GM19324 (cell line): ENCODE data around the gene CDK5RAP3.
"Not testable (repeated sequence)": the region's sequence is repeated elsewhere in the genome, so short reads cannot be mapped to it uniquely, and the experiment has no call there.

Source experiments
- ATAC-seq: cut with Tn5 transposase; IDR thresholded peaks from one replicate; pipeline ENCODE4 v1.9.1; 2021; ENCODE audit warnings: mild to moderate bottlenecking, moderate library complexity; ENCODE audit not compliant: unreplicated experiment, low FRiP score

CDK5RAP3 gene

DNA sequence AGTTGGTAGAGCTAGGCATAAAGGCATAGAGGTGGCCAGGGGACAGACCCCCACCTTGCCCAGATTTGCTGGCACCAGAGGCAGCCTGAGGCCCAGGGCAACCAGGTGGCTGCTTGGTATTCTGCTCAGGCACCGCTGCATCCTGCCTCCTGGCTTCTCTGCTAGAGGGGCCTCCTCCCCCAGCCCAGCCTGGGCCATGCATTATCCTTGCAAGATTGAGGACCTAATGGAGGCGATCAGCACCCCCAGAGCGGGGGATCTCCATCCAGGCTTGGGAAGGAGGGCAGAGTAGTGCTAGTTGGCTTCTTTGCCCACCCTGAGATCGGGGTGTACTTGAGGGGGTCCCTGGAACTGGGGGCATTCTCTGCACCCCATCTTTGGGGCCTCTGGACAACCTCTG is 23.8 kb downstream of the CDK5RAP3 start:
- ATAC-seq: no peak

DNA sequence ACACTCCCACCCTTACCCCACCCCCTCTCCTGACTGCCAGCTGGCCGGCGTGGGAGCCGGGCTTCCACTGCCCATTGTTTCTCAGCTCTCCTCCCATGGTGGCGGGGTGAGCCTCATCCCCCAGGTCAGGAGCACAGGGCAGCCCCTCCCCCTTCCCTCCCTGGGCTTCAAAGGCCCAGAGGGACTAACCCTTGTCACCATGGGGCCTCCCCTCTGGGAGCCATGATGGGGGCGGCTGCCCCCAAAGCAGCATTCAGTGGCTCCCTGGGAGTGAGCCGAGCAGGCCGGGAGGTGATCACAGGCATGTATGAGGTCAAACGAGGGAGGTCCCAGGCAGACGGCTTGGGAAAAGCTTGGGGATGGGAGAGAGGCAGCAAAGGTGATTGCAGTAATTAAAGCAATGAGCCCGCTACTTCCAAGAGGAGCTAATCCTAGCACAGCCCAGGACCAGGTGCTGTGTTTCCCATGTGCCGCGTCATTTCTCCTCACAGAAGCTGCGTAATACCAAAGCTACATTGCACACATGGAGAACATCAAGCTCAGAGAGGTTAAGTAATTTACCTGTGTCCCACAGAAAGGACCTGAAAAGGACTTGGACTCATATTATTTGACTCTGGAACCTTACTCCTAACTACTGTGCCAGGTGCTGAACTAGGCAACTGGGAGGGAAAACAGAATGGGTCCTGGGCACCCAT is 24.5 kb downstream of the CDK5RAP3 start:
- no peak for ATAC-seq

DNA sequence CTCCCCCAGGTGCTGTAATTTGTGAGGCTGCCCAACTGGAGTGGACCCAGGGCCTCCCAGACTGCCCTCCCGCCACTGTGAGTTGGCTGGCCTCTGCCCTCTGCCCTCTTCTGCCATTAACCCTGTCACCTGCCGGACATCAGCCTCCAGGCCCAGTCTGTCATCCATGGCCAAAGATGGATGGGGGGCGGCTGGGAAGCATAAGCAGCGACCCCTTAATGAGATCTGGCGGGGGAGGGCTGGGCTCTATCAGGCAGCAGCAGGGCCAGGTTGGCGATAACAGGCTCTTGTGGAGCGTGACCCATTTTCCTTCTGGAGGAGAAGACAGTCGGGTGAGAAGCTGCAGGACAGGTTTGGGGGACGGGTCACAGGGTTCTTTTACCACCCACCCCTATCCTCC is 25.3 kb downstream of the CDK5RAP3 start:
- no peak for ATAC-seq

DNA sequence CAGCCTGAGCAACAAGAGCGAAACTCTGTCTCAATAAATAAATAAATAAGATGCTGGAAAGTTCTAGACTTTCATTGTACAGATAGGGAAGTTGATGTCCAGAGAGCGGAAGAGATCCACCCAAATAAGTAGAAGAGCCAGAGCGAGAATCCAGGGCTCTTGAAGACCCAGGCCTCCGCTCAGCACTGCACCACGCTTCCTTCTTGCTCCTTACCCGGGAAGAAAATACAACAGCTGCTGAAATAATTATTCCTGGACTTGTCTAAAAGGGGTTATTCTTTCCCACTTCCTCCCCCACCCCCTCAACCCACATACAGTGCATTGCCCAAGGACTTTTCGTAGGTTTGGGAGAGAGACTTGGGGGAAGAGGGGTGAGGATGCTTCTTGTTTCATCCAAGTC is 26.7 kb downstream of the CDK5RAP3 start:
- no peak for ATAC-seq

DNA sequence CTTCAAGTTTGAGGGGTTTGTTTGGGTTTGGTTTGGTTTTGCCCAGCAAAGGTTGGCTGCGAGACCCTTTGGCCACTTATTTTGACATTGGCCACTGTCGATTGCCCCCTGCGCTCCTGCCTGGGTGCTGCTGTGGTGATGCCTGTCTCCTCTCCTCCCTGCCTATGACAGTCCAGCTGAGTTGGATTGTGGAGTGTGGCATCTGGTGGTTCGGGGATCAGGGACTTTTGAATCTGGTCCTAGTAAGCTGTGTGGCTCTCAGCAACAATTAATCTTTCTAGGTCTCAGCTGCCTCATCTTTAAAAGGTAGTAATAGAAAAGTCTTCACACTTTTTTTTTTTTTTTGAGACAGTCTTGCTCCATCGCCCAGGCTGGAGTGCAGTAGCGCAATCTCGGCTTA is 27.1 kb downstream of the CDK5RAP3 start:
- ATAC-seq: no peak

DNA sequence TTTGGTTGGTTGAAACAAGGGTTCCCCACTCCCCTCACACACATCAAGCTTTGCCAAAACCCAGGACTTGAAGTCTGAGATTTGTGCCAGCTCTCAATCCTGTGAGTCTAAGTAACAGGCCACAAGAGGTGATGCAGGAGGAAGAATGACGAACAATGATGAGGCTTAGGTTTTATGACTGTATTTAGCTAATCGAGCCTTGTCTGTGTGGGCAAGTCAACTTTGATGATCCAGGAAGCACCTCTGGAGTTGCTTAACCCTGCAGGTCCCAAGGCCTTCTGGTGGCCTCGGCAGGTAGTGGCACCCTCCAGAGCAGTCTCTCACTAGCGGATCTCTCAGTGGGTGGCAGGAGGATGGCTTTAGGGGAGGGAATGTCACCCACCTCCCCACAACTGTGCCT is 28.7 kb downstream of the CDK5RAP3 start:
- ATAC-seq: no peak

DNA sequence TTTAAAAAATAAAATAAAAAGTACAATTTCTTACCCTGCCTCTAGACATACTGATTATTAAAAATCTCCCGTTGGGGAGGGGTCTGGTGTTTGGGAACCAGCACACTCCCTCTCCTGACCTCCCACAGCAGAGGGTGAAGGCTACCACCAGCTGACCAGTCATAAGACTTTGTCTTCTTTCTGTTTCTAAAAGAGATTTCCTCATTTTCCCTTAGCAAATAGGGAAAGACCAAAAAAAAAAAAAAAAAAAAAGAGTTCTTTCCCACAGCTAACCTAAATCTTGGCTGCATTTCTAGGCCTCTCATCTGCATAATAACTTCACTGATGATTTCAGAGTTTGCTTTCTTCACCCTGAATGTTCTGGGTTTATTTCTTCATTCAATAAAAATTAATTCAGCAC is 30.3 kb downstream of the CDK5RAP3 start:
- ATAC-seq: no peak

DNA sequence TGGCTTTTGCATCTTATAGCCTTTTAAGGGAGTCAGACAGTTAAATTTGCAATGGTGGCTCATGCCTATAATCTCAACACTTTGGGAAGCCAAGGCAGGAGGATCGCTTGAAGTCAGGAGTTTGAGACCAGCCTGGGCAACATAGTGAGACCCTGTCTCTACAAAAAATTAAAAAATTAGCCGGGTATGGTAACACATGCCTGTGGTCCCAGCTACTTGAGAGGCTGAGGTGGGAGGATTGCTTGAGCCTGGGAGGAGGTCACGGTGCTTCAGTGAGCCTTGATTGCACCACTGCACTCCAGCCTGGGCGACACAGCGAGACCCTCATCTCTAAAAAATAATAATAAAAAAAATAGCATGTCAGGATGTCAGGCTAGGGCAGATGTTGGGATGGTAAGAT is 30.7 kb downstream of the CDK5RAP3 start:
- not testable (repeated sequence) for ATAC-seq

DNA sequence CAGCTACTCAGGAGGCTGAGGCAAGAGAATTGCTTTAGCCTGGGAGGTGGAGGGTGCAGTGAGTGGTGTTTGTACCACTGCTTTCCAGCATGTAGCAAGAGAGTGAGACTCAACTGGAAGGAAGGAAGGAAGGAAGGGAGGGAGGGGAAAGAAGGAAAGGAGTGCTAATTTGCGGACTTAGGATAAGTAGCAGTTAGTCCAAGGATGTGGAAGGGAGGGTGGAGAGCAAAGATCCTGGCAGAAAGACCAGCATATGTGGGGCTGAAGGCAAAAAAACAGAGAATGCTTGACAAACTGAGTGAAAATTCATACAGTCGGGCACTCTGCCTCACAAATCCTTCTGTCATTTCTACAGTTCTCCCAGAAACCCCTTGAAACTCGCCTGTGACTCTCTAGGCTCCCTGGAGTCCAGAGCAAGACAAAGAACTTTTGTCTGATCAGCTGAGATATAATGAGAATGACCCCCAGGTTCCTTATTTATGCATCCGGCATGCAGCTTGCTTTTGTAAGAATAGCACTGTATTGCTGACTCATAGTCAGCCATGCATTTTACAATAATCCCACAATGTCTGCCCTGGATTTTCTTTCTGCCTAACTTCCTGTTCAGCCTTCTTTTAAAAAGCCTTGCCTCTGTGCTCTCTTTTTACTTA is 31.5 kb downstream of the CDK5RAP3 start:
- no peak for ATAC-seq

DNA sequence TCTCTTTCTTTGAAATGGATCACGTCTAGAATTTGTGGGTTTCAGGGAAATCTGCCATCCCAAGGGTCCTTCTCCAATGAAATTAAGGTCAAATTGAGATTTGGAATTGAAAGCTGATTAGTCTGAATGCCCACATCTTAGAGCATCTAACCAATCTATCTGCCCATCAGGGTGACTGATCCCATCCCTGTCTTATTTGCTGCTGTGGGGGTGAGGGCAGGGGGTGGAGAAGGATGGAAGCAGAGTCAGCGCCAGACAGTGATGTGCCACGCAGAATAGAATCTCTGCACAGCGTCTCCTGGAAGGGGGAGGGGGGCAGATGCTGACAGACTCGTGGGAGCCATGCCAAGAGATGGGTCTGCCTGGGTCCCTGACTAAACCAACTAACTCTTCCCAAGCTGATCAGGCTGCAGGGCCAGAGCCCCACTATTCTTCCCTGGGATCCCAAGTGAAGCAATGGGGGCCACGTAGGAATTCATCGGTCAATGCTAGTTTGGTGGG is 32.1 kb downstream of the CDK5RAP3 start:
- no peak for ATAC-seq

DNA sequence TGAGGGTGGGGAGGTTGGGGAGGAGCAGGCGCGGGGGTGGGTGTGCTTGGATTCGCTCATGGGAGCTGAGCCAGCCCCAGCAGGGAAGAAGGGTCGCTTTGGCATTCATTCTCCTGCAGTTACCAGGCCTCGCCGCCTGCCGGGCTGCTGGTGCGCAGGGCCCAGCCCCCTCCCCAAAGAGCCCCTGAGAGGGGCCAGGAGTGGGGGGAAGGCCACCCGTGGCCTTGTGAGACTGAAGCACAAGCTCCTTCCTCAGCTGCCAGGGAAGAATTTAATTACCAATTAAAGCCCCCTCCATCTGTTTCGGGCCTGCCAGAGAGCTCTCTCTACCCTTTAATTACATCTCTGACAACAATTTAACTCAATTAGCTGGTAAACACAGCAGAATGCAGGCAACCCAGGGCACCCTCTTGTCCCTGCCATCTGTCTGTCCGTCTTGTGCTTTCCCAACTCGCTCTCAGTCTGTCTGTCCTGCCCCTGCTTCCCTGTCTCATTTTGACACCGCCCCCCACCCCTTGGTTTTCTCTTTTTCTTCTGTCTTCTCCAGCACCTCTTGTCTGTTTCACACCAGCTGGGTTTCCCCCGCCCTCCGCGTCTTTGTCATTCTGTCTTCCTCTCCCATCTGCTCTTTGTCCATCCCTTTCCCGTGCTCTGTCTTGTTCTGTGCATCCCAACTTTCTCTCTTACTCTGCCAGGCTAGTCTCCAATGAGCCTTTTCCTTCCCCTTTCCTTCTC is 32.7 kb downstream of the CDK5RAP3 start:
- no peak for ATAC-seq

DNA sequence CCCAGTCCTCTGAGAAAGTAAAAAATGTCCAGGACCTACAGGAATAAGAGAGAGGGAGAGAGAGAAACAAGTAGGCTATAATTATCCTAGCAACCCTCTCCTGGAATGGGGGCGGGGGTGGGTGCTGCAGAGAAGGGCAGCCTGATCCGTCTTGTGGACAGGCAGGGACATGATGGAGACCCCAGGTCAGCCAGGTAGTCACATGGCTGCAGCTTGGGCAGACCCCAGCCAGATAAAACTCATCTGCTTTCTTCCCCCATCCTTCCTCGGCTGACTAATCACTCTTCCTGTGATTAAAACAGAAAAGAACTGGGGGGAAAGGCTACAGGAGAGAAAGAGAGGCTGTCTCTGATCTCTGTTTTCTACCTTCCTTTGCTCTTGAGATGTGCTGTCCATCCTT is 34.1 kb downstream of the CDK5RAP3 start:
- ATAC-seq: no peak

DNA sequence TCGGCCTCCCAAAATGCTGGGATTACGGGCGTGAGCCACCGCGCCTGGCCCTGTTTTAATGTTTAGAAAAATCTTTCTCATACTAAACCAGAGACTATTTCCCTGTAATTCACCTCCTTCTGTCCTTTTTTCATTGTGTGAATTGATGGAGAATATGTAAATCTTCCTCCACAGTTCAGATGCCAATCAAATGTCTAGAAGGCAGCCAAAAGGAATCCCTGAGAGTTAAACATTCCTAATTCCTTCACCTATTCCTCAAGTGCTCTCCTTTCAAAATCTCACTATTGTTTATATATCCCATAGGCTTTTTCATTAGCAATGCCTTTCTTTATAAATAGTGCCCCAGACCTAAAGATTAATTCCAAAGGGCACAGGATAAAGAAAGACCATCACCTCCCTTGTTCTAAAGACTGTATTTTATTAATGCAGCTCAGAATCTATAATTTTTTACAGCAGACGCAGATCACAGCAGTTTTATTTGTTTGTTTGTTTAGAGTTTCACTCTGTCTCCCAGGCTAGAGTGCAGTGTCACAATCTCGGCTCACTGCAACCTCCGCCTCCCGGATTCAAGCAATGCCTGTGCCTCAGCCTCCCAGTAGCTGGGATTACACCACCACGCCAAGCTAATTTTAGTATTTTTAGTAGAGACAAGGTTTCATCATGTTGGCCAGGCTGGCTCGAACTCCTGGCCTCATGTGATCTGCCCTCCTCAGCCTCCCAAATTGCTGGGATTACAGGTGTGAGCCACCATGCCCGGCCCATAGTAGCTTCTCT is 36.2 kb downstream of the CDK5RAP3 start:
- ATAC-seq: no peak

DNA sequence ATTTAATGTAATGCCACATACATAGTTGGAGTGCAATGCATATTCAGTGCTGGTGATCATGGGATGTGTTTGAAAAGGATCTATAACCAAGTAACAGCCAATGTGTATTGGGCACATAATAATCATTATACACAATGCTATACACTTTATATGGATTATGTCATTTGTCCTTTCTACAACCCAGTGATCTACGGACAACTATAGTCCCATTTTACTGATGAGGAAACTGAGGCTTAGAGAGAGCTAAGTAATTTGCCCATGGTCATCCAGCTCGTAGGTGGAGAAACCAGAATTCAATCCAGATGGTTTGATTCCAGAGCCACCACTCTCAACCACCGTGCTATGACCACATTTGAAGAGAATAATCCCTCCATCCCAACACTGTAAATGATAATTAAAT is 39.3 kb downstream of the CDK5RAP3 start:
- no peak for ATAC-seq

DNA sequence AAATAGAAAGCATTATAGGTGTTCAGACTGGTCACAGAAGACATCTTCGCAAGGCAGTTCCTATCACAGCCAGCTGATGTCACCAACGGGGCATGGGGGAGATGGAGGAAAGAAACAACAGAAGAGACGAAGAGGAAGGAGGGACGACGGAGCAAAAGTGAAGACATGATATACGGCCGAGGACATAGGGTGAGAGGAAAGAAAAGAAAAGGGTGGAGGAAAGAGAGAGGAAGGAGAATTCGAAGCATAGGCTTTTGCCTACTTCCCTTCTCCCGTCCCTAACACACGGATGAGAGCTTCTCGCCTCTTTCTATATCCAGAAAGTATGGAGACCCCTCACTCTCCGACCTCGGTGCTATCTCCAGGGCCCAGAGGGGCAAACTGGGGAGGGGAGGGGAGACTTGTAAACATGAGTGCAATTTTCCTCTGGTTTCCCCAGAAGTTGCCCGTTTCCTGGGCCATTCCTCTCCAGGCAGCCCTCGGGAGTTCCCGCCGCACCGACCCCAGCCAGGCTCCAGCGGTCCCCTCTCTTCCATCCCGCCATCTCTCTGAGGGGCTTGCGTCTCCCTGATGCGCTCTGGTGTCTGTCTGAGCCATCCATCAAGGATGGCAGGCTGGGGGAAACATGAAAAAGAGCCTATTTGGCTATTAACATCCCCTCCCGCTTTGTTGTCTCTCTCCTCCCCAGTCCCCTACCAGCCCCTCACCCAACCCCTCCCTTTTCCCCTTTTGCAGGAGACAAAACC is 40.7 kb downstream of the CDK5RAP3 start:
- no peak for ATAC-seq

DNA sequence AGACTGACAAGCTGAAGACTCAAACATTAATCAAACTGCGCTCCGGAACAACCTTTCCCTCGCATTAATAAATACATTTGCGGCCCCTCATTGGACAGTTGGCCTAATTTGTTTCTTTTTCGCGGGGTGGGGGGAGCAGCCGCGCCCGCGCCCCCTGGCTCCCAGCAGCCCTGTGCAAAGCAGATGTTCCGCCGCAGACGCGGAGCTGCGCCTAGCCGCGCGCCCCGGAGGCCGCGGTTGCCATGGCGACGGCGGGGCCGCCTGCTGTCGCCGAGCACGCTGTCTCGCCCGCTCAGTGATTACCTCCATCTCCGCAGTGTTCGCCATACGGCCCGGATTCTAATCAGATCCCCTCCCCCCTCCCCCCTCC is 41.2 kb downstream of the CDK5RAP3 start:
- no peak for ATAC-seq

DNA sequence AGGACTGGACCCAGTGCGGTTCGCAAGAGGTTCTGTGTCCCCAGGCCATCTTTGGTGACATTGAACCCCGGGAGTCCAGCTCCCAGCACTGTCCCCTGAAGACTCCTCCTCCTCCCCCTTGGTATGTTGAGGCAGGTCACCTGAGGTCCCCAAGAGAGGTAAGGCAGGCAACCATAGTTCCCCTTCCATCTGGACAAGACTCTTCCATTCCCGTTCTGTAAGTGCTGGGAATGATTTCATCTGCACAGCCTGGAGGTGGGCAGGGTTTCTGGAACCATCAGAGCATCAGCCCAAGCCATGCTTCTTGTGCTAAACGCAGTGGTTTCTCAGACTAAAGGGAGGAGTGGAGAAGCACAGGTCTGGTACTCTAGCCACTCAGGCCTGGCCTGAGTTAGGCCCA is 41.7 kb downstream of the CDK5RAP3 start:
- no peak for ATAC-seq

DNA sequence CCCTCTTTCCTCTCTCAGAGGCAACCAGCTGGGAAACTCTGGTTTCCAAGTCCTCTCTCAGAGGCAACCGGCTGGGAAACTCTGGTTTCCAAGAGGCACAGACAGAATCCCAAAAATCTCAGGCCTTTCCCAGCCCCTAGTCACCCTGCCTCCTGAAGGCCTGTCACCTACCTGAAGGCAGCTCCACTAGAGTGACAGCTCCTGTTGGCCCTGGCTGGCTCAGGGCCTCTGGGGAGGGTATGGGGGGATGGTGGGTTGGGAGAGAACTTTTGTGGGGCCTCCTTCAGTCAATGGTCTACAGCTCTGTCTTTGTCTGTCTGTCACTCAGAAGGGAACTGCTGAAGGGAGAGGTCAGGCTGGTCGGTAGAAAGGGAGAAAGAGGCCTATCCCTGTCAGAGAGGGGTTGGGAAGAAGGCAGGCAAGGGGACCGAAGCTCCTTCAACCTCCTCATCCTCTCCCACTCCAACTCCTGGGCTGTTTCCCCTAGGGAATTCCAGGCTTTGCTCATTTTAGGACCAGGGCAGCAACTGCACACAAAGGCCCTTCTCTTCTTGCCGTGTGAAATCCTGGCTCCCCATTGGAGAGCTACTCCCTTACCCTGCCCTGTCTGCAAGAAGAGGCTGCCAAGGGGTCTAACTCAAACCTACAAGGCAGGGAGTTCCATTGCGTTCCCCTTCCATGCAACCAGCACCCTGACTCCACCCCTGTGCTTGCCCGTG is 43.1 kb downstream of the CDK5RAP3 start:
- ATAC-seq: no peak

DNA sequence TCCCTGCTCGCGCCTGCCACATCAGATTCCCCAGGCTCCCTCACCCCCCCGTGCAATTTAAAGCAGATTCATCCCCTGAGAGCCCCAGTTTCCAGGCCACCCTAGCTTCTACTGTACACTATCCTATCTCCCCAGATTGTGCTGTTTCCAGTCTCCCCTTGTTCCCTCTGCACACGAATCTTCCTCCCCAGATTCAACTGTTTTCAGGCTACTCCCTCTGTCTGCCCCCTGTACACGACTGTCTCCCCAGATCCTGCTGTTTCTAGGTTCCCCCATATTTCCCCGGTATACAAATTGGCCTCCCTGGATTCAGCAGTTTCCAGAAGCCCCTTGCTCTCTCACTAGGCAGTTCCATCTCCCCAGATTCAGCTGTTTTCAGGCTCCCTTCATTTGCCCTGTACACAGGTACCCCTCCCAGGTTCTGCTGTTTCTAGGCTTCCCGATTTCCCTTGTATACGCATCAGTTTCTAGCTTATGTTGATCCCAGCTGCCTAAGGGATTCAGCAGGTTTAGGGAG is 43.7 kb downstream of the CDK5RAP3 start:
- no peak for ATAC-seq
